ENCODE measurements around the gene ANKS4B.

Gene ANKS4B

GRCh38 chr16:21203155-21203797, 30.2 kb upstream of the ANKS4B start:
- TF ChIP-seq GATA1 (IDR thresholded peaks at IDR 0.05; ENCODE audit: low read depth, low read length) (no peak), POLR2A (IDR thresholded peaks at IDR 0.05; ENCODE audit: low read length) (no peak)

GRCh38 chr16:21205303-21205702, 28.2 kb upstream of the ANKS4B start:
- no peak for TF ChIP-seq POLR2A (IDR thresholded peaks at IDR 0.05; ENCODE audit: low read length)
- TF ChIP-seq GATA1 (IDR thresholded peaks at IDR 0.05; ENCODE audit: low read depth, low read length): no peak
- no peak for DNase-seq

More at GRCh38 chr16:21203155-21203797, 30.2 kb upstream of the ANKS4B start:
- no peak for DNase-seq

- TF ChIP-seq GATA1 (IDR thresholded peaks at IDR 0.05; ENCODE audit: low read depth, low read length): no peak
- no peak for TF ChIP-seq POLR2A (IDR thresholded peaks at IDR 0.05; ENCODE audit: low read length)
Measured at GRCh38 chr16:21206550-21206949, 26.9 kb upstream of the ANKS4B start.

GRCh38 chr16:21208446-21209230, 24.9 kb upstream of the ANKS4B start:
- DNase-seq: no peak
- TF ChIP-seq GATA1 (IDR thresholded peaks at IDR 0.05; ENCODE audit: low read depth, low read length) (no peak), POLR2A (IDR thresholded peaks at IDR 0.05; ENCODE audit: low read length) (no peak)

More at GRCh38 chr16:21206550-21206949, 26.9 kb upstream of the ANKS4B start:
- DNase-seq: no peak

- TF ChIP-seq GATA1 (IDR thresholded peaks at IDR 0.05; ENCODE audit: low read depth, low read length) (no peak), POLR2A (IDR thresholded peaks at IDR 0.05; ENCODE audit: low read length) (no peak)
- no peak for DNase-seq
Measured at GRCh38 chr16:21211486-21211885, 22.0 kb upstream of the ANKS4B start, which contains the start of gene ZP2. TSS of gene ZP2 (minus strand) at chr16:21211574. CDS start at chr16:21211547, 27 bp downstream.

GRCh38 chr16:21214086-21214485, 19.4 kb upstream of the ANKS4B start:
- TF ChIP-seq GATA1 (IDR thresholded peaks at IDR 0.05; ENCODE audit: low read depth, low read length) (no peak), POLR2A (IDR thresholded peaks at IDR 0.05; ENCODE audit: low read length) (no peak)
- no peak for DNase-seq

GRCh38 chr16:21217121-21217520, 16.4 kb upstream of the ANKS4B start:
- no peak for TF ChIP-seq GATA1 (IDR thresholded peaks at IDR 0.05; ENCODE audit: low read depth, low read length)
- TF ChIP-seq POLR2A (IDR thresholded peaks at IDR 0.05; ENCODE audit: low read length): no peak
- DNase-seq: peak in 1 of 2 experiments; percentile 41

- peak; percentile 63 to 75 for DNase-seq
- TF ChIP-seq GATA1 (IDR thresholded peaks at IDR 0.05; ENCODE audit: low read depth, low read length) (no peak), POLR2A (IDR thresholded peaks at IDR 0.05; ENCODE audit: low read length) (no peak)
Measured at GRCh38 chr16:21218153-21218552, 15.3 kb upstream of the ANKS4B start.

GRCh38 chr16:21219551-21219950, 13.9 kb upstream of the ANKS4B start:
- no peak for DNase-seq
- no peak for TF ChIP-seq GATA1 (IDR thresholded peaks at IDR 0.05; ENCODE audit: low read depth, low read length)
- no peak for TF ChIP-seq POLR2A (IDR thresholded peaks at IDR 0.05; ENCODE audit: low read length)

GRCh38 chr16:21222495-21223337, 10.8 kb upstream of the ANKS4B start:
- DNase-seq: no peak
- TF ChIP-seq GATA1 (IDR thresholded peaks at IDR 0.05; ENCODE audit: low read depth, low read length) (no peak), POLR2A (IDR thresholded peaks at IDR 0.05; ENCODE audit: low read length) (no peak)

- TF ChIP-seq GATA1 (IDR thresholded peaks at IDR 0.05; ENCODE audit: low read depth, low read length) (no peak), POLR2A (IDR thresholded peaks at IDR 0.05; ENCODE audit: low read length) (no peak)
Measured at GRCh38 chr16:21223787-21224186, 9.7 kb upstream of the ANKS4B start.

GRCh38 chr16:21224800-21225199, 8.7 kb upstream of the ANKS4B start:
- DNase-seq: peak; percentile 9
- TF ChIP-seq POLR2A (IDR thresholded peaks at IDR 0.05; ENCODE audit: low read length) (no peak), GATA1 (IDR thresholded peaks at IDR 0.05; ENCODE audit: low read depth, low read length) (no peak)

More at GRCh38 chr16:21223787-21224186, 9.7 kb upstream of the ANKS4B start:
- DNase-seq: no peak

GRCh38 chr16:21226749-21227148, 6.8 kb upstream of the ANKS4B start:
- TF ChIP-seq GATA1 (IDR thresholded peaks at IDR 0.05; ENCODE audit: low read depth, low read length) (no peak), POLR2A (IDR thresholded peaks at IDR 0.05; ENCODE audit: low read length) (no peak)
- DNase-seq: no peak

- no peak for DNase-seq
- TF ChIP-seq GATA1 (IDR thresholded peaks at IDR 0.05; ENCODE audit: low read depth, low read length): no peak
- no peak for TF ChIP-seq POLR2A (IDR thresholded peaks at IDR 0.05; ENCODE audit: low read length)
Measured at GRCh38 chr16:21227866-21228265, 5.6 kb upstream of the ANKS4B start.
